Ishikawa (cell line): ENCODE data around the gene XAB2.

Experiments
- CREB1 ChIP-seq: IDR thresholded peaks from 2 replicates; pipeline ENCODE4 v1.6.1; 2012; ENCODE audit warnings: low read depth
- EGR1 ChIP-seq: IDR thresholded peaks from 2 replicates; pipeline ENCODE4 v1.6.1; 2012
- EP300 ChIP-seq: IDR thresholded peaks from 2 replicates; pipeline ENCODE4 v1.6.1; 2012; ENCODE audit warnings: borderline replicate concordance
- MAX ChIP-seq: IDR thresholded peaks from 2 replicates; pipeline ENCODE4 v1.6.1; 2012
- RAD21 ChIP-seq: IDR thresholded peaks from 2 replicates; pipeline ENCODE4 v1.6.1; 2012; ENCODE audit warnings: low read depth
- REST ChIP-seq: IDR thresholded peaks from 2 replicates; pipeline ENCODE4 v1.6.1; 2012; ENCODE audit warnings: low read depth, mild to moderate bottlenecking
- TCF12 ChIP-seq: IDR thresholded peaks from 2 replicates; pipeline ENCODE4 v1.6.1; 2012; ENCODE audit warnings: low read depth
- TEAD4 ChIP-seq: IDR thresholded peaks from 2 replicates; pipeline ENCODE4 v1.6.1; 2012
- YY1 ChIP-seq: IDR thresholded peaks from 2 replicates; pipeline ENCODE4 v1.6.1; 2012; ENCODE audit warnings: low read depth
- ZBTB7A ChIP-seq: IDR thresholded peaks from 2 replicates; pipeline ENCODE4 v1.6.1; 2012; ENCODE audit warnings: low read depth
- TF ChIP-seq, protein P1 (sequence below): IDR thresholded peaks from 2 replicates; pipeline ENCODE4 v1.6.1; 2012

DNA sequence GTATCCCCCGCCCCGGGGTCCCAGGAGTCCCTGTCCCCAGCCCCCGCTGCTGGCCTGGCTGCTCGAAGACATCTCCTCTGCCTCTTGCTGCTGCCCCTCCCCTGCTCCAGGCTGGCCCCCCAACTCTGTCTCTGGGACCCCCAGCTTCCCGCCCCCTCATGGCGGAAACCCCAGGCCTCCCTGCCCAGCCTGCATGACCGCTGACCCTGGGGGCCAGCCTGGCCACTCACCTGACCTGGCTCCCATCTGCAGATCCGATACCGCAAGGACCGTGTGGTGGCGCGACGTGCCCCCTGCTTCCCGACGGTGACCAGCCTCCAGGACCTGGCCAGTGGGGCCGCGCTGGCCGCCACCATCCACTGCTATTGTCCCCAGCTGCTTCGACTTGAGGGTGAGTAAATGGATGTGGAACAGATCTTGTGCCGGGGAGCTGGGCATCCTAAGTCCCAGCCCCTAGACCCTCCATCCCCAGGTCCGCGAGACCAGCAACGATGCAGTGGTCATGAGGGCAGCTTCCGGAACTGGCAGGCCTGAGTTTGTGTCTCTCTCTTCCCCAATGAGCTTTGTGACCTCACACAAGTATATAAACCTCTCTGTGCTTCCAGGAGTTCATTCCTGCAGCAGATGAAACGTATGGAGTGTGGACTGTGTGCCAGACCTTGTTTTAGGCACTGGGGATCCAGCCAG lies 21.3 kb downstream of the XAB2 start:
- no peak for TF ChIP-seq MAX
- TF ChIP-seq YY1: no peak
- no peak for TF ChIP-seq TEAD4
- no peak for TF ChIP-seq EP300
- TF ChIP-seq, protein P1, sequence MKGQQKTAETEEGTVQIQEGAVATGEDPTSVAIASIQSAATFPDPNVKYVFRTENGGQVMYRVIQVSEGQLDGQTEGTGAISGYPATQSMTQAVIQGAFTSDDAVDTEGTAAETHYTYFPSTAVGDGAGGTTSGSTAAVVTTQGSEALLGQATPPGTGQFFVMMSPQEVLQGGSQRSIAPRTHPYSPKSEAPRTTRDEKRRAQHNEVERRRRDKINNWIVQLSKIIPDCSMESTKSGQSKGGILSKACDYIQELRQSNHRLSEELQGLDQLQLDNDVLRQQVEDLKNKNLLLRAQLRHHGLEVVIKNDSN: no peak
- TF ChIP-seq RAD21: no peak
- no peak for TF ChIP-seq CREB1
- TF ChIP-seq REST: no peak
- no peak for TF ChIP-seq TCF12
- no peak for TF ChIP-seq EGR1
- no peak for TF ChIP-seq ZBTB7A
